Measurements from ENCODE around the gene BCAM. TPM values are rescaled to one million over a fixed set of nuclear protein-coding genes. Genes with fewer than 3 reads are reported as not detected.
"Not testable (repeated sequence)": the region's sequence is repeated elsewhere in the genome, so short reads cannot be mapped to it uniquely, and the experiment has no call there.

The BCAM gene
- total and polyA plus RNA-seq, 2 donors (not counting 1 experiment from before 2014, with no cell fraction given), result 12.2 to 20.3 TPM

- H4K20me1 ChIP-seq (ENCODE audit: control insufficient read depth, extremely low read depth, insufficient read depth, low read length), result no peaks in the 10 kb centered on the region
- H3K4me3 ChIP-seq (replicated peaks in 1 of 4; ENCODE audit: control extremely low read depth in 1 of 4, insufficient read depth in 1 of 4, low read depth in 3 of 4, low read length in 4 of 4), result no peak overlapping the region
- no peak overlapping the region for H3K27ac ChIP-seq (ENCODE audit: insufficient read depth, low read length)
- no peak overlapping the region for H3K4me2 ChIP-seq (ENCODE audit: extremely low read depth, insufficient read depth, low read length)
- DNase-seq (ENCODE audit: low read depth in 2 of 2), result no peak
- H3K9me3 ChIP-seq (ENCODE audit: control insufficient read depth, insufficient read depth, low read depth, low read length), result no peaks in the 10 kb centered on the region
- no peak overlapping the region for H2AFZ ChIP-seq (ENCODE audit: low read length)
- H3K4me1 ChIP-seq (ENCODE audit: control insufficient read depth, extremely low read depth, insufficient read depth, low read length), result no peaks in the 10 kb centered on the region
- no peaks in the 10 kb centered on the region for H3K36me3 ChIP-seq (ENCODE audit: control insufficient read depth, insufficient read depth, low read length)
- H3K79me2 ChIP-seq (ENCODE audit: control insufficient read depth, insufficient read depth, low read length), result no peaks in the 10 kb centered on the region
- no peaks in the 10 kb centered on the region for H3K27me3 ChIP-seq (ENCODE audit: control insufficient read depth, insufficient read depth, low read length)
- no peak overlapping the region for H3K9ac ChIP-seq (ENCODE audit: insufficient read depth, low read length)
- TF ChIP-seq EZH2 (IDR thresholded peaks at IDR 0.05; ENCODE audit: low read length, missing control alignments) (no peak), CTCF (conservative IDR thresholded peaks at IDR 0.05 in 1 of 2, IDR thresholded peaks at IDR 0.05 in 1 of 2; ENCODE audit: low read depth in 1 of 2, low read length in 2 of 2) (no peak)
Observed at GRCh38 chr19:44765949-44766335, 43.0 kb upstream of the BCAM start.

- Histone ChIP-seq H3K4me2 (ENCODE audit: extremely low read depth, insufficient read depth, low read length) (no peak overlapping the region), H3K4me3 (replicated peaks in 1 of 4; ENCODE audit: control extremely low read depth in 1 of 4, insufficient read depth in 1 of 4, low read depth in 3 of 4, low read length in 4 of 4) (no peak overlapping the region), H2AFZ (ENCODE audit: low read length) (no peak overlapping the region), H3K4me1 (ENCODE audit: control insufficient read depth, extremely low read depth, insufficient read depth, low read length) (no peaks in the 10 kb centered on the region), H4K20me1 (ENCODE audit: control insufficient read depth, extremely low read depth, insufficient read depth, low read length) (no peaks in the 10 kb centered on the region), H3K27ac (ENCODE audit: insufficient read depth, low read length) (no peak overlapping the region), H3K9ac (ENCODE audit: insufficient read depth, low read length) (no peak overlapping the region), H3K36me3 (ENCODE audit: control insufficient read depth, insufficient read depth, low read length) (no peaks in the 10 kb centered on the region), H3K9me3 (ENCODE audit: control insufficient read depth, insufficient read depth, low read depth, low read length) (no peaks in the 10 kb centered on the region), H3K27me3 (ENCODE audit: control insufficient read depth, insufficient read depth, low read length) (no peaks in the 10 kb centered on the region), H3K79me2 (ENCODE audit: control insufficient read depth, insufficient read depth, low read length) (no peaks in the 10 kb centered on the region)
- no peak for DNase-seq (ENCODE audit: low read depth in 2 of 2)
- no peak for TF ChIP-seq EZH2 (IDR thresholded peaks at IDR 0.05; ENCODE audit: low read length, missing control alignments)
- TF ChIP-seq CTCF (conservative IDR thresholded peaks at IDR 0.05 in 1 of 2, IDR thresholded peaks at IDR 0.05 in 1 of 2; ENCODE audit: low read depth in 1 of 2, low read length in 2 of 2), result no peak
Observed at GRCh38 chr19:44767295-44768180, 41.4 kb upstream of the BCAM start.

GRCh38 chr19:44770550-44771257 is 38.2 kb upstream of the BCAM start:
- Histone ChIP-seq H3K36me3 (ENCODE audit: control insufficient read depth, insufficient read depth, low read length) (no peaks in the 10 kb centered on the region), H3K4me2 (ENCODE audit: extremely low read depth, insufficient read depth, low read length) (peak overlapping the region; percentile 56), H3K4me3 (replicated peaks in 1 of 4; ENCODE audit: control extremely low read depth in 1 of 4, insufficient read depth in 1 of 4, low read depth in 3 of 4, low read length in 4 of 4) (no peak overlapping the region), H3K9ac (ENCODE audit: insufficient read depth, low read length) (no peak overlapping the region), H3K79me2 (ENCODE audit: control insufficient read depth, insufficient read depth, low read length) (no peaks in the 10 kb centered on the region), H4K20me1 (ENCODE audit: control insufficient read depth, extremely low read depth, insufficient read depth, low read length) (no peaks in the 10 kb centered on the region), H3K9me3 (ENCODE audit: control insufficient read depth, insufficient read depth, low read depth, low read length) (no peaks in the 10 kb centered on the region), H2AFZ (ENCODE audit: low read length) (peak overlapping the region; percentile 77), H3K27me3 (ENCODE audit: control insufficient read depth, insufficient read depth, low read length) (no peaks in the 10 kb centered on the region), H3K27ac (ENCODE audit: insufficient read depth, low read length) (no peak overlapping the region), H3K4me1 (ENCODE audit: control insufficient read depth, extremely low read depth, insufficient read depth, low read length) (peaks cover 13% of the 10 kb centered on the region)
- DNase-seq (ENCODE audit: low read depth in 2 of 2), result peak; percentile 91 to 94
- TF ChIP-seq CTCF (conservative IDR thresholded peaks at IDR 0.05 in 1 of 2, IDR thresholded peaks at IDR 0.05 in 1 of 2; ENCODE audit: low read depth in 1 of 2, low read length in 2 of 2) (peak; percentile 70 to 77), EZH2 (IDR thresholded peaks at IDR 0.05; ENCODE audit: low read length, missing control alignments) (no peak)

- peaks cover 13% of the 10 kb centered on the region for H3K4me1 ChIP-seq (ENCODE audit: control insufficient read depth, extremely low read depth, insufficient read depth, low read length)
- not testable (repeated sequence) for H3K4me3 ChIP-seq (replicated peaks in 1 of 4; ENCODE audit: control extremely low read depth in 1 of 4, insufficient read depth in 1 of 4, low read depth in 3 of 4, low read length in 4 of 4); H3K27me3 ChIP-seq (ENCODE audit: control insufficient read depth, insufficient read depth, low read length); H3K4me2 ChIP-seq (ENCODE audit: extremely low read depth, insufficient read depth, low read length); H3K9me3 ChIP-seq (ENCODE audit: control insufficient read depth, insufficient read depth, low read depth, low read length); DNase-seq (ENCODE audit: low read depth in 2 of 2); H2AFZ ChIP-seq (ENCODE audit: low read length); H4K20me1 ChIP-seq (ENCODE audit: control insufficient read depth, extremely low read depth, insufficient read depth, low read length); H3K79me2 ChIP-seq (ENCODE audit: control insufficient read depth, insufficient read depth, low read length); H3K36me3 ChIP-seq (ENCODE audit: control insufficient read depth, insufficient read depth, low read length); H3K27ac ChIP-seq (ENCODE audit: insufficient read depth, low read length); H3K9ac ChIP-seq (ENCODE audit: insufficient read depth, low read length)
Observed at GRCh38 chr19:44772144-44772543, 36.8 kb upstream of the BCAM start.
